CD4-positive, alpha-beta T cell treated with Interleukin-6 for 4 hours (primary cell): ENCODE results near the gene RNF227.
"Not testable (repeated sequence)": the region's sequence is repeated elsewhere in the genome, so short reads cannot be mapped to it uniquely, and the experiment has no call there.

ENCODE experiments used
- DNase-seq: peaks from one replicate; pipeline ENCODE4 v3.0.0-alpha.2; 2020; ENCODE audit warnings: mixed read lengths

Gene RNF227

DNA sequence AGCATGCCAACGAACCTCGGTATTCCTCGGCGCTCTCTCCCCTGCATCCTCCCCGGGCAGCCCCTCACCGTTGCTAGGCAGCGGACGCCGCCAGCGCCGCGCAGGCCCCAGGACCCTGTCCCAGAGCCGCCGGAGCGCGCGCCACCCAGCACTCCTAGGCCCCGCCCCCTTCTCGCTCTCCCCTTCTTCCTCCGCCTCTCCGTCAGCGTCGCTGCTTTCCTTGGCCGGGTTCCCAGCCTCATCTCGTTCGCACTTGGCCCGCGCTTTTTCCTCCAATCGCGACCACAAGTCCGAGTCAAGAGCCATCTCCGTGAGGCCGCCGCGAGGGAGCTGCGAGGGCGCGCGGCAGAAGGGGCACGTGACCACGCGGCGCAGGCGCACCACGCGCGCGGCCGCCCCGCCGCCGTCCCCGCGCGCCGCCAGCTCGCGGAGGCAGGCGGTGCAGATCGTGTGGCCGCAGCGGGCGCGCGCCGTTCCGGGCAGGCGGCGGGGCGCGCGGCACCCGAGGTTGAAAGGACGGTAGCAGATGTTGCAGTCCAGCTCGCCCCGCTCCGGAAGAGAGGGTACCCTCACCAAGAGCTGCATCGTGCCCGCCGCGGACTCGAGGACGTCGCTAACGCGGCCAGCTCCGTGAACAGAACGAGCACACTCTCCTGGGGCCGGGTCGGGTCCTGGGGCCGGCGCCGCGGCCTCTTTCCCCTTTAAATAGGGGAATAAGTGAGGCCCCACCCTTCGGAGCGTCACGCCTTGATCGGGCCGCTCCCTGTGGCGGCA lies at the start of gene RNF227:
TSS of gene RNF227 (minus strand) at position 679 of the 774 bp plus-strand sequence. CDS start at position 585, 94 bp downstream.
- peak; percentile 87 for DNase-seq

DNA sequence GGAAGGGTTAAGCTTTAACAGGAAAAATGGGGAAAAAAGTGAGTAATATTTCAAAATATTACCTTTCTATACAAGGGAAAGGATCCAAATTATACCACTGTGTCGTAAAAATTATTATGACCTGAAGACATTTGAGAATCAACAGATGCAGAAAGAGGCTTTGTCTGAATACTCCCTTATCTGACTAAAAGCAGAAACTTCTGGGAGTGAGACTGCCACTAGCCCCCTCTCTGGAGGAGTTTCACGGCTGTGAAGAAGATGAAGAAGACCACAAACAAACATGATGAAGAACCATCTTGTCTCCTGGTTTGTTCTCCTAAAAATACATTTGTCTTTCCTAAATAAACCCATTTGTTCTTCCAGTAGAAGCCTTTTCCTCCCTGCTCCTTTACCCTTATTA lies 45.3 kb upstream of the RNF227 start:
- DNase-seq = no peak

DNA sequence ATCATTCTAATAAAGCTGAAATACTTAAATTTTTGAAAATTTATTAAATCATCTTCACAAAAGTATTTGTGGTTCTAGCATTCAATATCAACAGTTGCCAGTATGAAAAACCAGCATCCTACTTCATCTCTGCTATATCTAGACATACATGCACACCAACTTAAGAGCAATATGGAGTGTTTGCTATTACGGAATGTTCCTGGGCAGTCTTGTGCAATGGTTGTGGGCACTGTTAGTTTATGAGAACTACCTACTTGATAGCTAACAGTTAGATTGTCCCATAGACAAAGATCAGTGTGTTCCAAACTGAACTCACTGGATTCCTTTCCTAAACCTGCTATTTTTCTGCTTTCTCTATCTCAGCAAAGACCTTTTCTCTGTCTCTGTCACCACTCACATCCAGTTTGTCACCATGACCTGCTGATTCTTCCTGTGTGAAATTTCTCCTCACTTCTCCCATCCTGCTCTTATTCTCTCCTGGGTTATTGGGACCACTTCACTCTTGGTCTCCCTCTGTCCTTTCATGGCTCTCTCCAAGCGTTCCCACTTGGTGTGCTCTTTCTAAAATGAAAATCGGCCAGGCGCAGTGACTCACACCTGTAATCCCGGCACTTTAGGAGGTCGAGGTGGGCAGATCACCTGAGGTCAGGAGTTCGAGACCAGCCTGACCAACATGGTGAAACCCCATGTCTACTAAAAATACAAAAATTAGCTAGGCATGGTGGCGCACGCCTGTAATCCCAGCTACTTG lies 43.6 kb upstream of the RNF227 start:
- no peak for DNase-seq

DNA sequence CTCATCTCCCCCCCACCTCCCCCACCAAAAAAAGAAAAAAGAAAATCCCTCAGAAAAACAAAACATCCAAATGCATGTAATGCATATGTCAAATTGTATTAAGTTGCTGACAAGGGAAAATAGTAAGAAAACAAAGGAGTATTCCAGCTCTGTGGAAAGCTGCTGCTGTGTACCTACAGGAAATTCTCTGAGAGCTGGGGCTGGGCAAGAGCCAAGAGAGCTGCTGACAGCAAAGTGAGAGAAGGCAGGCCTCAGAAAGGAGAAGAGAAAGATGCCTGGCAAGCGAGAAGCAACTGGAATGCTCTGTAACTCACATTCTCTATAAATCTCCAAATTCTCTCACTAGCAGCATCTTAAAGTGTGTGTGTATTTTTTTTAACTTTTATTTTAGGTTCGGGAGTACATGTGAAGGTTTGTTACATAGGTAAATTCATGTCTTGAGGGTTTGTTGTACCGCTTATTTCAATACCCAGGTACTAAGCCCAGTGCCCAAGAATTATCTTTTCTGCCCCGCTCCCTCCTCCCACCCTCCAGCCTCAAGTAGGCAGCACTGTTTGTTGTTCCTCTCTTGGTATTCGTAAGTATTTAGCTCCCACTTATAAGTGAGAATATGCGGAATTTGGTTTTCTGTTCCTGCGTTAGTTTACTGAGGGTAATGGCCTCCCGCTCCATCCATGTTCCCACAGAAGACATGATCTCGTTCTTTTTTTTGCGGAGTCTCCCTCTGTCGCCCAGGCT lies 40.3 kb upstream of the RNF227 start:
- no peak for DNase-seq

DNA sequence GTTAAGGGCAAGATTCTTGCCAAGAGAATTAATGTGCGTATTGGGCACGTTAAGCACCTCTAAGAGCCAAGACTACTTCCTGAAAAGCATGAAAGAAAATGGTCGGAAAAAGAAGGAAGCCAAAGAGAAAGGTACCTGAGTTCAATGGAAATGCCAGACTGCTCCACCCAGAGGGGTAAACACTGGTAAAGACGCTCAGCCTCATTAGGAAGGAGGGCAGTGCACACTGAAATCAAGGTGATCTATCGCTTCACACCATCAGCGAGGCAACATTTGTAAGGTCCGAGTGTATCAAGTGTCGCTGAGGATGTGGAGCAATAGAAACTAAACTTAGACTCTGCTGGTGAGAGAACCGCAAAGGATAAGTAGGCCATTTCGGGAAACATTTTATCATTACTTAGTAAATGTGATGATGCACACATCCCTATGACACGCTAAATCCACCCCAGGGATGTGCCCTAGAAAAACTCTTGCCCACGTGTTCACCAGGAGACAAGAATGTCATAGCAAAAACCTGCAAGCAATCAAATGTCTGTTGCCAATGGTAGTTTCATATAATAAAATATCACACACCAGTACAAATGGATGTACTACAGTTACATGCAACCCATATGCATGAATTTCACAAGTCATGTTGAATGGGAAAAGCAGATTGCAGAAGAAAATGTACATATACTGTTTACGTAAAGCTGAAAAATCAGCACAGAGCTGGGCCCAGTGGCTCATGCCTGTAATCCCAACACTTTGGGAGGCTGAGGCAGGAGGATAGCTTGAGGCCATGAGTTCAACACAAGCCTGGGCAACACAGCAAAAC lies 39.5 kb upstream of the RNF227 start:
- DNase-seq = no peak

DNA sequence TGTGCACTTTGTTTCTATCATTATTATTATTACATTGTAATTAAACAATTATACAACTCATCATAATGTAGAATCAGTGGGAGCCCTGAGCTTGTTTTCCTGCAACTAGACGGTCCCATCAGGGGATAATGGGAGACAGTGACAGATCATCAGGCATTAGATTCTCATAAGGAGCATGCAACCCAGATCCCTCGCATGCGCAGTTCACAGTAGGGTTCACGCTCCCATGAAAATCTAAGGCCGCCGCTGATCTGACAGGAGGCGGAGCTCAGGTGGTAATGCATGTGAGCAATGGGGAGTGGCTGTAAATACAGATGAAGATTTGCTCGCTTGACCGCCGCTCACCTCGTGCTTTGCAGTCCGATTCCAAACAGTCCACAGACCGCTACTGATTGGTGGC lies 37.2 kb upstream of the RNF227 start:
- not testable (repeated sequence) for DNase-seq

DNA sequence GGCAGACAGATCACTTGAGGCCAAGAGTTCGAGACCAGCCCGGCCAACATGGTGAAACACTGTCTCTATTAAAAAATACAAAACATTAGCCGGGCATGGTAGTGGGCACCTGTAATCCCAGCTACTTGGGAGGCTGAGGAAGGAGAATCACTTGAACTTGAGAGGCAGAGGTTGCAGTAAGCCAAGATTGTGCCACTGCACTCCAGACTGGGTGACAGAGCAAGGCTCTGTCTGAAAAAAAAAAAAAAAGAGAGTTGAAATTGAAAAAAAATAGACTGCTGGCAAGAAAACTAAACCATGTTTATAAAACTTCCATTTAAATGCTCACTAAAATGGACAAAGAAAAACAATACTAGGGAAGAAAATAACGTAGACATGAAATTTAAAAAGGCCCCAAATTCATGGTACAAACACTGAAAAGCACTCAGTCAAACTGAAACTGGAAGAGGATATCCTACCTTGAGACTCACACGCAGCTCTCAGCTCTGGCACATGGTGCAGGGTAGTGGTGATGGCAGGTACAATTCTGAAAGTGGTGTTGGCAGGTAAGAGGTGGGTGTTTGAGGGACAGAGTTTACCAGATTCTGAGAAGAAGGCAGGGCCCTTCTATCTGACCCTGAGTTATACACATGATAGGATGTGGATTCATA lies 35.2 kb upstream of the RNF227 start:
- peak; percentile 27 for DNase-seq

DNA sequence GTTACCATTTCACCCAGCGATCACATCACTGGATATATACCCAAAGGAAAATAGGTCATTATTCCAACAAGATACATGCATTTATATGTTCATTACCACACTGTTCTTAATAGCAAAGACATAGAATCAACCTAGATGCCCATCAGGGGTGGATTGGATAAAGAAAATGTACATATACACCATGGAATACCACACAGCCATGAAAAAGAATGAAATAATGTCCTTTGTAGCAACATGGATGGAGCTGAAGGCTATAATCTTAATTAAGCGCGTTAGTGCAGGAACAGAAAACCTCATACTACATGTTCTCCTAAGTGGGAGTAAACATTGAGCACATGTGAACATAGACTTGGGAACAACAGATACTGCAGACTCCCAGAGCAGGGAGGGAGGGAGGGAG lies 34.5 kb upstream of the RNF227 start:
- no peak for DNase-seq

DNA sequence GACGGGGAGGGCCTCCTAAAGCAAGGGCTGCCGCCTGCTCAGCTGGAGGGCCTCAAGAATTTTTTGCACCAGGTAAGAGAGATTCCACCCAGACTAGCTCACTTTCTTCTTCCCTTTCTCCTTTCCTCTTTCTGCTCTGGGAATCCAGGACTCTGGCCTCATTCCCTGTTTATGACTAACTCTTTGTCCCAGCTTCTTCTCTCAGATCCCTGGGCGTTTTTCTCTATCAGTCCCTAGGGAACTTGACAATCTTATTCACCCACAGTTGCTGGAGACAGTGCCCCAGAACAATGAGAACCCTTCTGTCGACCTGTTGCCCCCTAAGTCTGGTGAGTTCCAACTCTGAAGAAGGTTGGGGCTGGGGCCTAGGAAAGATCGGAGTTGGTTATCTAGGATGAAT lies 31.6 kb upstream of the RNF227 start:
- no peak for DNase-seq

DNA sequence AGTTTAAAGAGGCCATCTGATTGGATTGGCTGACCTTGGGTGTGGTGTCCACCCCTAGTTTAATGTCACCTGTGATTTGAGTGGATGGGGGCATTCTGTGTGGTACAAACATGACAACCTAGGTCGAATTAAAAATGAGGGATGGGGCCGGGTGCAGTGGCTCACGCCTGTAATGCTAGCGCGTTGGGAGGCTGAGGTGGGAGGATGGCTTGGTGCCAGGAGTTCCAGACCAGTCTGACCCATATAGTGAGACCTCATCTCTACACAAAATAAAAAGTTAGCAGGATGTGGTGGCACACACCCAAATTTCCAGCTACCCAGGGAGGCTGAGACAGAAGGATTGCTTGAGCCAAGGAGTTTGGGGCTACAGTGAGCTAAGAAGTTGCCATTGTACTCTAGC lies 30.4 kb upstream of the RNF227 start:
- DNase-seq = no peak

DNA sequence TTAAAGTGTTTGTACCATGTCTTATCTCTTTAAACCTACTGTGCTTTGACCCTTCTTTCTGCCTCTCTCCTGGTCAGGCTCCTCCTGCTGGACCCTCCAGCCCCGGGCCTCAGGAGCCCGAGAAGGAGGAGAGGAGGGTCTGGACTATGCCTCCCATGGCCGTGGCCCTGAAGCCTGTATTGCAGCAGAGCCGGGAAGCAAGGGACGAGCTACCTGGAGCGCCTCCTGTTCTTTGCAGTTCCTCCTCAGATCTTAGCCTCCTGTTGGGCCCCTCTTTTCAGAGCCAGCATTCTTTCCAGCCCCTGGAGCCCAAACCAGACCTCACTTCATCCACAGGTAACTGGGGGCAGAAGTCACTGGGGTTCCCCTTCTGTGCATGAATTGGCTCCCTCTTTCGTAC lies 29.6 kb upstream of the RNF227 start:
- DNase-seq = no peak

DNA sequence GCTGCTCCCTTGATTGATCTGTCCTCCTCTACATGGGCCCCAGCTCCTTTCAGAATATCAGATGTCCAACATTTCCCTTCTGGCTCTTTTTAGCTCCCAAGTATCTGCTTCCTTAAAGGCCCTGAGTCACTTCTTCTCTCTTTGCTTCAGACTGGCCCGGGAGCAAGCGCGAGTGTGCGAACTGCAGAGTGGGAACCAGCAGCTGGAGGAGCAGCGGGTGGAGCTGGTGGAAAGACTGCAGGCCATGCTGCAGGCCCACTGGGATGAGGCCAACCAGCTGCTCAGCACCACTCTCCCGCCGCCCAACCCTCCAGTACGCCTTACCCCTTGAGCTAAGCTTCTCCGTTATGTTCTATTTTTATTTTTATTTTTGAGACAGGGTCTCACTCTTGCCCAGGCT lies 28.2 kb upstream of the RNF227 start:
- DNase-seq = no peak

DNA sequence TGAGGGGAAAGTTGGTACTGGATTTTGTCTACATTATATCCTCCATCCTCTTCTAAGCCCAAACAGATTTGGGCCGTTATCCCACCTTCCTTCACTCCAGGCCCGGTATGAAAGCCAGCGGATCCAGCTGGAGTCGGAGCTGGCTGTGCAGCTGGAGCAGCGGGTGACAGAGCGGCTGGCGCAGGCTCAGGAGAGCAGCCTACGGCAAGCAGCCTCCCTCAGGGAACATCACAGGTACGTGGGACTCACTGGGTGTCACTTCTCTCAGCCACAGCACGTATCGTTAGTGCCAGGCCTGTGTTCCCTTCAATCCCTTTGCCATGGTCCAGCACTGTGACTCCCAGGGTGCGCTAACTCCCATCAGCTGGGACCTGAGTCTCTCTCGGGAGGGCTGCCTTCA lies 27.2 kb upstream of the RNF227 start:
- DNase-seq = no peak

DNA sequence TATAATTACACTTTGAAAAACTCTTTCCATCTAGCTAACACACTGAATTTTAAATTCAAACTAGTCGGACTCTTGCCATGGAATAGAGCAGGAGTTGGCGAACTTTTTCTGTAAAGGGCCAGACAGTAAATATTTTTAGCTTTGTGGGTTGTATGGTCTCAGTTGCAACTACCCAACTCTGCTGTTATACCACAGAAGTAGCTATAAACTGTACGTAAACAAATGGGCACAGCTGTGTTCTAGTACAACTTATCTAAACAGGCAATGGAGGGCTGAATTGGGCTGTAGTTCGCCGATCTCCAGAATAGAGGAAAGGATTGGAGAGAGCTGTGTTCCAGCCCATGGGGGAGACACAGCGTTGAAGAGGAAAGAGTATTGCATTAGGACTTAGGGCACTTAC lies 24.7 kb upstream of the RNF227 start:
- DNase-seq = no peak

DNA sequence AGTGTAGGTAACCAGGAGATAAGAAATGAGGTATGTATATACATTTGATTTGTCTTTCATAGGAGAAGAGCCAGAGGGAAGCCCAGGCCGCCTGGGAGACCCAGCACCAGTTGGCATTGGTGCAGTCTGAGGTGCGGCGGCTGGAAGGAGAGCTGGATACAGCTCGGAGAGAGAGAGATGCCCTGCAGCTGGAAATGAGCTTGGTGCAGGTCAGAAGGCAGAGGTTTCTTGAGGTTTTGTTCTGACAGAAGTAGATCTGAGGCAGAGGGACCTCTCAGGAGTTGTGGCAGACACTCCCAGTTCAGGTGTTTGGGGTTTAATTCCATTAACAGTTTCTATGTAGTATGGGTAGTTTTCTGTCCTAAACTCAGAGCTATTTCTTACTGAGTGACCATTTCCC lies 23.9 kb upstream of the RNF227 start:
- DNase-seq = no peak

DNA sequence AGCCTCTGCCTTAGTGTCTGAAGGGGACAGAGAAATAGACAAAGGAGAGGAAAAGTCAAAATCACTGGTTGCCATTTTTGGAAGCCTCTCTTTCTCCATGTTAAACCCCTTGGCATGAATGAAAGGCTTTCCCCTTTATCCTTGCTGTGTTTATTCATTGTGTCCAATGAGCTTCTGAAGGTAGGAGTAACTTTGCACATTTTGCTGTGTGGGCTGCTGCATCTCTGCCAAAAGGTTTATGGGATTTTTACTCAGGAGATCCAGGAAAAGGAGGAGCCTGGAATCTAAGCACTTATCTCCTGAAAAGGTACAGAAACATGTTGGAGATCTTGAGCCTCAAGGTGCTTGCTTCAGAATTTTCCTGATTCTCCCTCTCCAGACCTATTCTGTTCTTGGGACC lies 19.8 kb upstream of the RNF227 start:
- no peak for DNase-seq

DNA sequence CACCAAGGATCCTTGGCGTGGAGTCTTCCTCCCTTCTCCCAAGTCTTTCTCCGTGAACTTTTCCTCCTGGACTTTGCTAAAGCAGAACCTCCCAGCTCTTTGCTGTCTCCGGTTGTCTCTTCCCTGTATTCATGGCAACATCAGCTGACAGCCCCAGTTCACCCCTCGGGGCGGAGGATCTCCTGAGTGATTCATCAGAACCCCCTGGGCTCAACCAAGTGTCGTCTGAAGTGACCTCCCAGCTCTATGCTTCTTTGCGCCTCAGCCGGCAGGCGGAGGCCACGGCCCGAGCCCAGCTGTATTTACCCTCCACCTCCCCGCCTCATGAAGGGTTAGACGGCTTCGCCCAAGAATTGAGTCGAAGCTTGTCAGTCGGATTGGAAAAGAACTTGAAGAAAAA lies 16.9 kb upstream of the RNF227 start:
- peak; percentile 35 for DNase-seq

DNA sequence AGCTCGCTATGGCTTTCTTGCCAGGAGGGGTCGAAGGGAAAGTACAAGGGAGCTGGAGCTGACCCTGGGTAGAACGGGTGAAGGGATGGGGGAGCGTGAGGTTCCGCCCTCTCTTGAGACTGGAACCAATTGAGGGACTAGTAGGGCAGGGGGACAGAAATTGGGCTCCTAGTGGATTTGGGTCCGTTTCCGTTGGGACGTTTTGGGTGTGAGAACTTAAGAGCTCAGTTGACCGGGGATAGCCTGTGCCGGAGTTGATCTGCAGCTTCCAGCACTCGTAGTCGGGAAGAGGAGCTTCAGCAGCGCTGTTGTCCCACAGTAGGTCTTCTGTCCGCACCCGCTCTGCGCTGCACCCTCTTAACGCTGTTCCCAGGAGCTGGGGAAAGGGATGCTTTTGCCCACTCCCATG lies 16.4 kb upstream of the RNF227 start:
- peak; percentile 37 for DNase-seq

DNA sequence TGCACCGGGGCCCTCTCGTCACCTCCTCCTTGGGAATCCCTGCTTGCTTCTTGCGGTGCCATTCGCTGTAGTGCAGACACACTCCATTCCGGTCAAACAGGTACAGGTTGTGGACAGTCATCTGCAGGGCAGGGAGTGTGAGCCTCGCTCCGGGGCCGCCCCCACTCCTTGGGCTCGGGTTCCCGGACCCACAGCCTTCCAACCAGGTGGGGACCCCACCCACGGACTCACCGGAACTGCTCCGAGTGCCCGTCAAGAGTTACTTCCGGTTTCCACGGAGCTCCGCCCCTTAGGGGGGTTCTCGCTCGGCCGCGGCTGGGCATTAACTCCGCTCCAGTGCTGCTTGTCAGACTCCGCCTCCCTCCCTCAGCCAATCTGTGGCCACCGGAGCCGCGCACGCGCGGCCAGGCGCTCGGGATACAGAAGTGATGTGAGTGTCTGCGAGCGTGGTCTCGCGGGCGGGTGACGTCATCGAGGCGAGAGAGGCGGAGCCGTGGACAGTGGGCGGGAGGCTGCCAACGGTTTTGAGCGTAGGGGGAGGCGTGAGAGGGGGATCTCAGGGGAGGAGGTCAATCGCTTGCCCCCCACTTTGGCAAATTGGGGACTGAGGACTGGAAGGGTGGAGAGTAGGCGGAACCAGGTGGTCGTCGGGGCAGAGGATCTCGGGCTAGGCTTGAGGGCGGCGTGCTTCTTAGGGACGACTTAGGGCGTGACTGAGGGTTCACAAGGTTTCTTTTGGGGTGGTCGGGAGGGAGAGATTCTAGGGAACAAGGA lies 15.8 kb upstream of the RNF227 start, which contains the start of the genes CNTROB and TRAPPC1:
TSS of gene CNTROB (plus strand) at position 498 of the 774 bp plus-strand sequence. CDS start 874 bp downstream, outside the sequence.
TSS of gene TRAPPC1 (minus strand) at position 238 of the 774 bp plus-strand sequence. CDS start at position 121, 117 bp downstream.
- peak; percentile 100 for DNase-seq

DNA sequence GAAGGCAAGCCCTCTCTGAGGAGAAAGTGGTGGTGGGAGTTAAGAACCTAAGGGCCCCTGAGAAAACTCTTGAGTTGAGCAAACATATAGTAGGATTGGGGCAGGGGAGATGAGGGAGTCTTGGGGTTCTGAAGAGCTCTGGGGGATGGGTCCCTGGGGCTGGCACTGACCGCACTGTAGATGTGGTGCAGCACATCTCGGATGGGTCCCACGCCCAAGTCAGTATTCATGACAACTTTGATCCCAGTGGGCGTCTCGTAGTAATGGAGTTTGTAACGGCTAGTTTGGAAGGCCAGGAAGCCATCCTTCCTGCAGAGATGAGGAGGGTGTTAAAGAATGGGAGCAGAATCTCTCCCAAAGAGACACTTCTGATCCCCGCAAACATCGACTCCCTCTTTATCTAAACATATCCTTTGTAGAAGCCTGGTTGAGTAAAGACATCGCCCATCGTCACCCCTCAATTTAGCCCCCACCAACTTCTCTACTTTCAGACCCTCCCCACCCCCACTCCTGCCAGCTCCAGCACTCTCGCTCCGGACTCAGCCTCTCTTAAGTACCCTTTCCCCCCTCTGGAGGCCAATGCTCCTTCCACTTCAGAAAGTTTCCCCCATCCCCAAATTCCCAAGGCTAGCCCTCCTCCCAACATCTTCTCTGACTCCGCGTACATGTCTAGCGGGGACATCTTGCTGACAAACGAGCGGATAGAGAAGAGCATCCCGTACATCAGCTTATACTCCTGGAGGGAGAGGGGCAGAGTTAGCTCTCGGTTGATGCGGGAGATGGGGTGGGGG lies 14.9 kb upstream of the RNF227 start:
- no peak for DNase-seq
